Astrocyte (in vitro differentiated cells and primary cell): Measurements from ENCODE around the gene C16orf54. TPM values are rescaled to one million over a fixed set of nuclear protein-coding genes. Genes with fewer than 3 reads are reported as not detected.

ENCODE experiments used
- DNase-seq: peaks from one replicate; pipeline ENCODE4 v3.0.0-alpha.2; 2010; ENCODE audit warnings: low read depth
- FAIRE-seq: peaks from 2 replicates; lab custom pipeline; 2011; peaks lifted over from hg19 to GRCh38; lab: Jason Lieb, UNC
- H2AFZ ChIP-seq: 2 replicates; pipeline ENCODE4 v1.6.0; 2012; ENCODE audit warnings: low read depth, low read length, inconsistent platforms
- H3K27ac ChIP-seq: 2 replicates; pipeline ENCODE4 v1.5.1; 2011; ENCODE audit warnings: low read depth, low read length, inconsistent platforms
- H3K27me3 ChIP-seq: 2 replicates; pipeline ENCODE4 v1.6.0; 2011; ENCODE audit warnings: low read length, inconsistent platforms; ENCODE audit not compliant: insufficient read depth
- H3K36me3 ChIP-seq: 2 replicates; pipeline ENCODE4 v1.5.1; 2011; ENCODE audit warnings: low read length, inconsistent platforms; ENCODE audit not compliant: insufficient read depth
- H3K4me1 ChIP-seq: 2 replicates; pipeline ENCODE4 v1.5.1; 2011; ENCODE audit warnings: low read length, inconsistent platforms; ENCODE audit not compliant: insufficient read depth
- H3K4me2 ChIP-seq: 2 replicates; pipeline ENCODE4 v1.6.0; 2012; ENCODE audit warnings: low read length, inconsistent platforms
- H3K4me3 ChIP-seq: 2 replicates; pipeline ENCODE4 v1.5.1; 2011; ENCODE audit warnings: low read depth, mild to moderate bottlenecking, low read length, inconsistent platforms; ENCODE audit not compliant: insufficient read depth
- H3K79me2 ChIP-seq: 2 replicates; pipeline ENCODE4 v1.6.0; 2012; ENCODE audit warnings: mild to moderate bottlenecking, low read length, inconsistent platforms; ENCODE audit not compliant: insufficient read depth
- H3K9ac ChIP-seq: 2 replicates; pipeline ENCODE4 v1.6.0; 2012; ENCODE audit warnings: mild to moderate bottlenecking, low read length, inconsistent platforms
- H3K9me3 ChIP-seq: 2 replicates; pipeline ENCODE4 v1.5.1; 2012; ENCODE audit warnings: low read depth, mild to moderate bottlenecking, low read length, inconsistent platforms; ENCODE audit not compliant: insufficient read depth
- H4K20me1 ChIP-seq: 2 replicates; pipeline ENCODE4 v1.6.0; 2012; ENCODE audit warnings: low read length, inconsistent platforms; ENCODE audit not compliant: insufficient read depth
- H3K27ac Mint-ChIP-seq: one replicate; pipeline ENCODE4 v1.8.0; 2021; ENCODE audit warnings: mild to moderate bottlenecking, mixed read lengths; ENCODE audit not compliant: unreplicated experiment
- H3K27me3 Mint-ChIP-seq: one replicate; pipeline ENCODE4 v1.8.0; 2021; ENCODE audit warnings: low read depth, mixed read lengths; ENCODE audit not compliant: unreplicated experiment
- H3K36me3 Mint-ChIP-seq: one replicate; pipeline ENCODE4 v1.8.0; 2021; ENCODE audit warnings: low read depth, mixed read lengths; ENCODE audit not compliant: unreplicated experiment
- H3K4me1 Mint-ChIP-seq: one replicate; pipeline ENCODE4 v1.8.0; 2021; ENCODE audit warnings: low read depth, mixed read lengths; ENCODE audit not compliant: unreplicated experiment
- H3K4me3 Mint-ChIP-seq: one replicate; pipeline ENCODE4 v1.8.0; 2021; ENCODE audit warnings: mild to moderate bottlenecking, moderate library complexity, mixed read lengths; ENCODE audit not compliant: unreplicated experiment
- H3K9me3 Mint-ChIP-seq: one replicate; pipeline ENCODE4 v1.8.0; 2021; ENCODE audit warnings: mild to moderate bottlenecking, mixed read lengths; ENCODE audit not compliant: unreplicated experiment
- EZH2 ChIP-seq: IDR thresholded peaks from 2 replicates; pipeline ENCODE4 v1.6.1; 2012; ENCODE audit warnings: mild to moderate bottlenecking, low read length, inconsistent platforms; ENCODE audit not compliant: insufficient read depth
- total RNA-seq: library from RNA; stranded (reverse); gene quantifications from 2 replicates; pipeline ENCODE4 v1.2.1, GENCODE V29; 2021
- TF ChIP-seq, protein P1 (sequence below): IDR thresholded peaks from 2 replicates; pipeline ENCODE4 v1.5.1; 2011; ENCODE audit warnings: low read depth, mild to moderate bottlenecking, inconsistent platforms, low read length, moderate library complexity; ENCODE audit not compliant: insufficient read depth

The C16orf54 gene
- total RNA-seq, 1 donor from 2014 or later, result not detected

DNA sequence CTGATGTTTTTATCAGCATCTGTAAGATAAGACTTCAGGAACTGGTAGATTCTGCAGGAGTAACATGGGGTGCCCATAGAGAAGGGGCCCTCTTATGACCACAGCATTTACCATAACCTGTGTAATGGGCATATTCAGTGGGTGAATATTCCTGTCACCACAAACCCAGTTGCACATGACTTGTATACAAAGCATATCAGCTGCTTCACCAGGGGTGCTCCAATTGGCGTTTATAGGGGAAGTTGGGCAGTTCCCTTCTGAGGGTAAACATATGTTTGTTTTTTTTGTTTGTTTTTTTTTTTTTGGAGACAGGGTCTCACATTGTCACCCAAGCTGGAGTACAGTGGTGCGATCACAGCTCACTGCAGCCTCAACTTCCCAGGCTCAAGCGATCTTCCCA lies 20.8 kb upstream of the C16orf54 start:
- no peak overlapping the region for H2AFZ ChIP-seq
- no peak overlapping the region for H3K27ac ChIP-seq
- H3K27ac Mint-ChIP-seq, result no peak overlapping the region
- FAIRE-seq, result no peak
- H3K27me3 ChIP-seq, result peaks cover 6% of the 10 kb centered on the region
- H3K36me3 Mint-ChIP-seq, result no peaks in the 10 kb centered on the region
- H3K79me2 ChIP-seq, result no peaks in the 10 kb centered on the region
- no peak overlapping the region for H3K4me3 Mint-ChIP-seq
- no peaks in the 10 kb centered on the region for H3K9me3 ChIP-seq
- no peaks in the 10 kb centered on the region for H3K4me1 Mint-ChIP-seq
- no peak overlapping the region for H3K9ac ChIP-seq
- H3K36me3 ChIP-seq, result no peaks in the 10 kb centered on the region
- H3K27me3 Mint-ChIP-seq, result peaks cover 12% of the 10 kb centered on the region
- no peak for DNase-seq
- H4K20me1 ChIP-seq, result no peaks in the 10 kb centered on the region
- no peak overlapping the region for H3K4me3 ChIP-seq
- H3K9me3 Mint-ChIP-seq, result no peaks in the 10 kb centered on the region
- no peaks in the 10 kb centered on the region for H3K4me1 ChIP-seq
- H3K4me2 ChIP-seq, result no peak overlapping the region
- no peak for TF ChIP-seq EZH2
- TF ChIP-seq, protein P1, sequence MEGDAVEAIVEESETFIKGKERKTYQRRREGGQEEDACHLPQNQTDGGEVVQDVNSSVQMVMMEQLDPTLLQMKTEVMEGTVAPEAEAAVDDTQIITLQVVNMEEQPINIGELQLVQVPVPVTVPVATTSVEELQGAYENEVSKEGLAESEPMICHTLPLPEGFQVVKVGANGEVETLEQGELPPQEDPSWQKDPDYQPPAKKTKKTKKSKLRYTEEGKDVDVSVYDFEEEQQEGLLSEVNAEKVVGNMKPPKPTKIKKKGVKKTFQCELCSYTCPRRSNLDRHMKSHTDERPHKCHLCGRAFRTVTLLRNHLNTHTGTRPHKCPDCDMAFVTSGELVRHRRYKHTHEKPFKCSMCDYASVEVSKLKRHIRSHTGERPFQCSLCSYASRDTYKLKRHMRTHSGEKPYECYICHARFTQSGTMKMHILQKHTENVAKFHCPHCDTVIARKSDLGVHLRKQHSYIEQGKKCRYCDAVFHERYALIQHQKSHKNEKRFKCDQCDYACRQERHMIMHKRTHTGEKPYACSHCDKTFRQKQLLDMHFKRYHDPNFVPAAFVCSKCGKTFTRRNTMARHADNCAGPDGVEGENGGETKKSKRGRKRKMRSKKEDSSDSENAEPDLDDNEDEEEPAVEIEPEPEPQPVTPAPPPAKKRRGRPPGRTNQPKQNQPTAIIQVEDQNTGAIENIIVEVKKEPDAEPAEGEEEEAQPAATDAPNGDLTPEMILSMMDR, result no peak

DNA sequence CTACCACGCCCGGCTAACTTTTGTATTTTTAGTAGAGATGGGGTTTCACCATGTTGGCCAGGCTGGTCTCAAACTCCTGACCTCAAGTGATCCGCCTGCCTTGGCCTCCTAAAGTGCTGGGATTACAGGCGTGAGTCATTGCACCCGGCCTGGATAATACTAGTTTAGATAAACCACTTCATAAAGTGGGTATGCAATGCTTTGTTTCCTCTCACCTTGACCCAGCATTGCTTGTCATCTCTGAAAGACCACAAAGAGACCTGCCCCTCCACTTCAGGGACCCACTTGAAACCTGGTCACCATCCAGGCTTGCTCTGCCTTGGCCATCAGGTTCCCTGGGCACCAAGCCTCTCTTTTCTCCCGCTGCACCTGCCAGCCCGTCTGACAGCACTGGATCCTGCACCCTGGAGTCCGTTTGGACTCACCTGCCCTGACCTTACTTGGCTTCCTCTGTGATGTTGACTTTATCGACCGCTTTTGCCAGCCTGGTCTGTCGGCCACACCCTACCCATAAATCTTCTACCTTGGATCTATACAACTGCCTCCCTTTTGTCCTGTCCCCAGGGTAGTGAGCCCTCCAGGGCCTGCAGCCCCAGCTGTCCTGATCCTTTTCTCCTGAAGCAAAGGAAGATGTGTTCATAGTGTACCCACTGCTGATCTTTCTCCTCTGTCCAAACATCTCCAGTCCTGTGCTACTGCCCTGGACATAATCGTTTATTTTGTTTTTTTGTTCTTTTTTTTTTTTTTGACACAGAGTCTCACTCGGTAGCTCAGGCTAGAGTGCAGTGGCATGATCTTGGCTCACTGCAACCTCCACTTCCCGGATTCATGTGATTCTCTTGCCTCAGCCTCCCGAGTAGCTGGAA lies 19.6 kb upstream of the C16orf54 start:
- DNase-seq, result no peak
- H3K27me3 ChIP-seq, result peaks cover 6% of the 10 kb centered on the region
- H3K4me2 ChIP-seq, result no peak overlapping the region
- Mint-ChIP-seq H3K36me3 (no peaks in the 10 kb centered on the region), H3K9me3 (no peaks in the 10 kb centered on the region), H3K27ac (no peak overlapping the region), H3K4me1 (no peaks in the 10 kb centered on the region), H3K27me3 (peaks cover 16% of the 10 kb centered on the region), H3K4me3 (no peak overlapping the region)
- TF ChIP-seq EZH2, result no peak
- TF ChIP-seq, protein P1, result no peak
- H3K36me3 ChIP-seq, result no peaks in the 10 kb centered on the region
- H3K9me3 ChIP-seq, result no peaks in the 10 kb centered on the region
- no peak overlapping the region for H3K27ac ChIP-seq
- H3K79me2 ChIP-seq, result no peaks in the 10 kb centered on the region
- H3K9ac ChIP-seq, result no peak overlapping the region
- H2AFZ ChIP-seq, result no peak overlapping the region
- no peaks in the 10 kb centered on the region for H4K20me1 ChIP-seq
- no peak overlapping the region for H3K4me3 ChIP-seq
- no peaks in the 10 kb centered on the region for H3K4me1 ChIP-seq
- FAIRE-seq, result no peak

DNA sequence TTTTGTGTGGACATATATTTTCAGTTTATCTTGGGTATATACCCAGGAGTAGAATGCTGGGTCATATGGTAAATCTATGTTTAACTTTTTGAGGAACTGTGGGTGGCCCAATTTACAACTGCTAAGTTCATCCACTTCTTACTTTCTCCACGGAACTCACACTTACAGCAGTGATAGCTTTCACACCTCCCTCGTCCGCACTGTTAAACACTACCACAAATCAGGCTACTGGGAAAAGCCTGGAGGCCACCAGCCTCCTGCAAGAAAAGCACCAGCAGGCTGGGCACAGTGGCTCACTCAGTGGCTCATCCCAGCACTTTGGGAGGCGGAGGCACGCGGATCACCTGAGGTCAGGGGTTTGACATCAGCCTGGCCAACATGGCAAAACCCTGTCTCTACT lies 17.5 kb upstream of the C16orf54 start:
- no peaks in the 10 kb centered on the region for H3K4me1 Mint-ChIP-seq
- H3K4me3 ChIP-seq, result no peak overlapping the region
- no peak overlapping the region for H3K4me2 ChIP-seq
- no peak overlapping the region for H3K4me3 Mint-ChIP-seq
- no peak overlapping the region for H3K9ac ChIP-seq
- H3K9me3 Mint-ChIP-seq, result no peaks in the 10 kb centered on the region
- no peak overlapping the region for H3K27ac Mint-ChIP-seq
- H3K4me1 ChIP-seq, result no peaks in the 10 kb centered on the region
- peaks cover 6% of the 10 kb centered on the region for H3K27me3 ChIP-seq
- no peak for TF ChIP-seq EZH2
- TF ChIP-seq, protein P1, result no peak
- FAIRE-seq (no peak), DNase-seq (no peak)
- H3K36me3 Mint-ChIP-seq, result no peaks in the 10 kb centered on the region
- no peaks in the 10 kb centered on the region for H3K79me2 ChIP-seq
- H3K36me3 ChIP-seq, result no peaks in the 10 kb centered on the region
- no peaks in the 10 kb centered on the region for H4K20me1 ChIP-seq
- H3K27me3 Mint-ChIP-seq, result peaks cover 16% of the 10 kb centered on the region
- no peak overlapping the region for H3K27ac ChIP-seq
- no peak overlapping the region for H2AFZ ChIP-seq
- no peaks in the 10 kb centered on the region for H3K9me3 ChIP-seq
